NCI-H2107 treated with DMSO at 0.1 percent for 48 hours (cell line): ENCODE measurements around the gene NDUFAF2.
"Not testable (repeated sequence)": the region's sequence is repeated elsewhere in the genome, so short reads cannot be mapped to it uniquely, and the experiment has no call there.

ENCODE experiments used
- DNase-seq: peaks from one replicate; lab custom pipeline; 2025; ENCODE audit not compliant: unreplicated experiment; lab: John Stamatoyannopoulos, UW

NDUFAF2 gene

GRCh38 chr5:61047346-61047745 is 102.3 kb downstream of the NDUFAF2 start:
- DNase-seq, result no peak

- no peak for DNase-seq
Measured at GRCh38 chr5:61048534-61048933, 103.5 kb downstream of the NDUFAF2 start.

- DNase-seq, result no peak
Measured at GRCh38 chr5:61050292-61050691, 105.3 kb downstream of the NDUFAF2 start.

GRCh38 chr5:61051267-61051666 is 106.3 kb downstream of the NDUFAF2 start:
- DNase-seq, result no peak

- DNase-seq, result no peak
Measured at GRCh38 chr5:61052882-61053281, 107.9 kb downstream of the NDUFAF2 start.

- no peak for DNase-seq
Measured at GRCh38 chr5:61053937-61054336, 108.9 kb downstream of the NDUFAF2 start.

GRCh38 chr5:61055434-61056006 is 110.5 kb downstream of the NDUFAF2 start:
- DNase-seq, result peak; percentile 32

GRCh38 chr5:61059499-61059898 is 114.5 kb downstream of the NDUFAF2 start:
- DNase-seq, result no peak

- DNase-seq, result no peak
Measured at GRCh38 chr5:61069150-61069549, 124.1 kb downstream of the NDUFAF2 start.

GRCh38 chr5:61071526-61071925 is 126.5 kb downstream of the NDUFAF2 start:
- DNase-seq, result no peak

- DNase-seq, result no peak
Measured at GRCh38 chr5:61076626-61077025, 131.6 kb downstream of the NDUFAF2 start.

GRCh38 chr5:61081741-61082140 is 136.7 kb downstream of the NDUFAF2 start:
- no peak for DNase-seq

GRCh38 chr5:61082516-61083280 is 137.7 kb downstream of the NDUFAF2 start:
- no peak for DNase-seq

GRCh38 chr5:61084658-61085057 is 139.7 kb downstream of the NDUFAF2 start:
- DNase-seq, result no peak

- DNase-seq, result no peak
Measured at GRCh38 chr5:61085885-61086284, 140.9 kb downstream of the NDUFAF2 start.

- DNase-seq, result no peak
Measured at GRCh38 chr5:61087921-61088320, 142.9 kb downstream of the NDUFAF2 start.

GRCh38 chr5:61089351-61089750 is 144.3 kb downstream of the NDUFAF2 start:
- no peak for DNase-seq

- DNase-seq, result not testable (repeated sequence)
Measured at GRCh38 chr5:61093046-61093771, 148.2 kb downstream of the NDUFAF2 start.

GRCh38 chr5:61097465-61097864 is 152.5 kb downstream of the NDUFAF2 start:
- no peak for DNase-seq

- no peak for DNase-seq
Measured at GRCh38 chr5:61098251-61098995, 153.4 kb downstream of the NDUFAF2 start.

- no peak for DNase-seq
Measured at GRCh38 chr5:61100437-61100836, 155.4 kb downstream of the NDUFAF2 start.
